Hepatocyte (in vitro differentiated cells): ENCODE results near the gene METTL24. TPM values are rescaled to one million over a fixed set of nuclear protein-coding genes. Genes with fewer than 3 reads are reported as not detected.

Source experiments
- DNase-seq: peaks from one replicate; pipeline ENCODE4 v3.0.0-alpha.2; 2016; ENCODE audit warnings: low spot score
- H2AFZ ChIP-seq: fragments of 200-600 bp; sonication (generic); 2 replicates; pipeline ENCODE4 v1.6.0; 2016; ENCODE audit warnings: antibody characterized with exemption, mild to moderate bottlenecking
- H3K27ac ChIP-seq: fragments of 200-600 bp; sonication (generic); 2 replicates; pipeline ENCODE4 v1.5.1; 2016; ENCODE audit warnings: mild to moderate bottlenecking
- H3K27me3 ChIP-seq: fragments of 200-600 bp; sonication (generic); 2 replicates; pipeline ENCODE4 v1.6.1; 2016
- H3K36me3 ChIP-seq: fragments of 200-600 bp; sonication (generic); replicated peaks from 2 replicates; pipeline ENCODE4 v1.5.1; 2016; ENCODE audit warnings: low read depth; ENCODE audit not compliant: insufficient read depth
- H3K4me1 ChIP-seq: fragments of 200-600 bp; sonication (generic); 2 replicates; pipeline ENCODE4 v1.5.1; 2016; ENCODE audit warnings: mild to moderate bottlenecking, moderate library complexity; ENCODE audit not compliant: insufficient read depth
- H3K4me2 ChIP-seq: fragments of 200-600 bp; sonication (generic); 2 replicates; pipeline ENCODE4 v1.6.0; 2016
- H3K4me3 ChIP-seq: fragments of 200-600 bp; sonication (generic); 2 replicates; pipeline ENCODE4 v1.5.1; 2016; ENCODE audit warnings: mild to moderate bottlenecking
- H3K79me2 ChIP-seq: fragments of 200-600 bp; sonication (generic); 2 replicates; pipeline ENCODE4 v1.6.0; 2017; ENCODE audit warnings: mild to moderate bottlenecking
- H3K9me2 ChIP-seq: fragments of 200-600 bp; sonication (generic); replicated peaks from 2 replicates; pipeline ENCODE4 v1.6.0; 2017; ENCODE audit warnings: mild to moderate bottlenecking; ENCODE audit not compliant: insufficient read depth
- H3K9me3 ChIP-seq: fragments of 200-600 bp; sonication (generic); 2 replicates; pipeline ENCODE4 v1.5.1; 2016; ENCODE audit warnings: low read depth, mild to moderate bottlenecking
- H4K20me1 ChIP-seq: fragments of 200-600 bp; sonication (generic); 2 replicates; pipeline ENCODE4 v1.6.0; 2016; ENCODE audit warnings: mild to moderate bottlenecking; ENCODE audit not compliant: insufficient read depth, poor library complexity, severe bottlenecking
- CTCF ChIP-seq: fragments of 200-600 bp; sonication (generic); IDR thresholded peaks from 2 replicates; pipeline ENCODE4 v1.5.1; 2016; ENCODE audit warnings: antibody characterized with exemption, mild to moderate bottlenecking; ENCODE audit not compliant: poor library complexity
- EZH2 ChIP-seq: fragments of 200-600 bp; sonication (generic); IDR thresholded peaks from 2 replicates; pipeline ENCODE4 v1.6.1; 2016; ENCODE audit warnings: antibody characterized with exemption, mild to moderate bottlenecking, borderline replicate concordance
- EZH2phosphoT487 ChIP-seq: fragments of 200-600 bp; sonication (generic); IDR thresholded peaks from one replicate; pipeline ENCODE4 v1.6.1; 2018; ENCODE audit warnings: antibody characterized with exemption, mild to moderate bottlenecking, low read depth, moderate library complexity; ENCODE audit not compliant: unreplicated experiment, severe bottlenecking
- WGBS: methylation state at CpG from one replicate; pipeline ENCODE4 v1.1.6; 2016; ENCODE audit warnings: low lambda C conversion rate; ENCODE audit errors: missing lambda C conversion rate; 5-methylcytosine and 5-hydroxymethylcytosine counted together
- polyA plus RNA-seq: library from polyadenylated mRNA; unstranded; fragments of >200 nt; fragmentation: Nextera tagmentation; extraction: Ambion mirVana; gene quantifications from 2 replicates; pipeline ENCODE4 v1.2.1, GENCODE V29; 2016
- total RNA-seq: library from RNA; depleted of rRNA; stranded (reverse); fragments of >200 nt; gene quantifications from 2 replicates; pipeline ENCODE4 v1.2.3, GENCODE V29; 2014

The METTL24 gene
- total and polyA plus RNA-seq, 2 experiments from 2014 or later: 2.2 to 5.7 TPM

- Histone ChIP-seq H3K4me3 (no peak overlapping the region), H2AFZ (no peak overlapping the region), H3K9me2 (no peaks in the 10 kb centered on the region), H3K27me3 (no peaks in the 10 kb centered on the region), H3K4me2 (no peak overlapping the region), H3K9me3 (no peaks in the 10 kb centered on the region), H3K36me3 (no peaks in the 10 kb centered on the region), H3K27ac (no peak overlapping the region), H3K79me2 (no peaks in the 10 kb centered on the region), H3K4me1 (peaks cover 18% of the 10 kb centered on the region), H4K20me1 (no peaks in the 10 kb centered on the region)
- no peak for DNase-seq
- WGBS: 90% methylated on average over 3 of the region's 3 CpGs
- TF ChIP-seq CTCF (no peak), EZH2phosphoT487 (no peak), EZH2 (no peak)
Measured at GRCh38 chr6:110319381-110319780, 38.8 kb downstream of the METTL24 start.

- Histone ChIP-seq H2AFZ (no peak overlapping the region), H3K36me3 (no peaks in the 10 kb centered on the region), H3K4me3 (no peak overlapping the region), H3K4me2 (no peak overlapping the region), H3K27me3 (no peaks in the 10 kb centered on the region), H3K27ac (no peak overlapping the region), H3K9me3 (no peaks in the 10 kb centered on the region), H3K79me2 (no peaks in the 10 kb centered on the region), H3K9me2 (no peaks in the 10 kb centered on the region), H4K20me1 (no peaks in the 10 kb centered on the region), H3K4me1 (peaks cover 14% of the 10 kb centered on the region)
- DNase-seq: no peak
- TF ChIP-seq EZH2 (no peak), EZH2phosphoT487 (no peak), CTCF (no peak)
- WGBS: 57% methylated on average over 3 of the region's 3 CpGs
Measured at GRCh38 chr6:110318971-110319370, 39.2 kb downstream of the METTL24 start.

GRCh38 chr6:110317646-110318045 is 40.5 kb downstream of the METTL24 start:
- peaks cover 1% of the 10 kb centered on the region for H3K4me1 ChIP-seq
- H3K36me3 ChIP-seq: no peaks in the 10 kb centered on the region
- H4K20me1 ChIP-seq: no peaks in the 10 kb centered on the region
- no peak overlapping the region for H3K4me2 ChIP-seq
- no peaks in the 10 kb centered on the region for H3K9me2 ChIP-seq
- H3K9me3 ChIP-seq: no peaks in the 10 kb centered on the region
- no peak overlapping the region for H2AFZ ChIP-seq
- no peak overlapping the region for H3K27ac ChIP-seq
- H3K4me3 ChIP-seq: no peak overlapping the region
- H3K27me3 ChIP-seq: no peaks in the 10 kb centered on the region
- TF ChIP-seq EZH2 (no peak), EZH2phosphoT487 (no peak), CTCF (no peak)
- no peaks in the 10 kb centered on the region for H3K79me2 ChIP-seq
- WGBS: 89% methylated on average over 3 of the region's 3 CpGs
- DNase-seq: no peak

GRCh38 chr6:110317189-110317588 is 41.0 kb downstream of the METTL24 start:
- TF ChIP-seq EZH2 (no peak), CTCF (no peak), EZH2phosphoT487 (no peak)

More at GRCh38 chr6:110317189-110317588, 41.0 kb downstream of the METTL24 start:
- H2AFZ ChIP-seq: no peak overlapping the region
- no peaks in the 10 kb centered on the region for H3K4me1 ChIP-seq
- no peaks in the 10 kb centered on the region for H4K20me1 ChIP-seq
- WGBS: 100% methylated on average over 1 of the region's 1 CpG
- no peaks in the 10 kb centered on the region for H3K9me3 ChIP-seq
- H3K36me3 ChIP-seq: no peaks in the 10 kb centered on the region
- no peak overlapping the region for H3K27ac ChIP-seq
- no peaks in the 10 kb centered on the region for H3K79me2 ChIP-seq
- H3K27me3 ChIP-seq: no peaks in the 10 kb centered on the region
- H3K4me3 ChIP-seq: no peak overlapping the region
- no peak for DNase-seq
- H3K9me2 ChIP-seq: no peaks in the 10 kb centered on the region
- H3K4me2 ChIP-seq: no peak overlapping the region
